GM19240 (cell line): Measurements from ENCODE around the gene MEDAG.

ENCODE experiments used
- DNase-seq: peaks from one replicate; pipeline ENCODE4 v3.0.0; 2011; ENCODE audit warnings: low spot score; ENCODE audit not compliant: insufficient read length

Gene MEDAG

GRCh38 chr13:30905932-30906383, at the start of gene MEDAG:
Gene MEDAG, plus strand, starts transcription at chr13:30906271. Its CDS starts 245 bp downstream, at chr13:30906516.
- no peak for DNase-seq

GRCh38 chr13:30857018-30857417, 49.1 kb upstream of the MEDAG start:
- DNase-seq: no peak

- DNase-seq: no peak
These were observed 48.4 kb upstream of the MEDAG start for GRCh38 chr13:30857636-30858035.

GRCh38 chr13:30859326-30859725, 46.7 kb upstream of the MEDAG start:
- no peak for DNase-seq

- DNase-seq: no peak
These were observed 44.9 kb upstream of the MEDAG start for GRCh38 chr13:30861163-30861562.

- DNase-seq: no peak
These were observed 44.1 kb upstream of the MEDAG start for GRCh38 chr13:30861836-30862467.

- no peak for DNase-seq
These were observed 43.4 kb upstream of the MEDAG start for GRCh38 chr13:30862707-30863106.

- no peak for DNase-seq
These were observed 42.8 kb upstream of the MEDAG start for GRCh38 chr13:30863231-30863630.

GRCh38 chr13:30863796-30864195, 42.3 kb upstream of the MEDAG start:
- DNase-seq: no peak

GRCh38 chr13:30864433-30865122, 41.5 kb upstream of the MEDAG start:
- no peak for DNase-seq

GRCh38 chr13:30865123-30866049, 40.7 kb upstream of the MEDAG start:
- peak; percentile 70 for DNase-seq

GRCh38 chr13:30866677-30867076, 39.4 kb upstream of the MEDAG start:
- no peak for DNase-seq

GRCh38 chr13:30867089-30867669, 38.9 kb upstream of the MEDAG start:
- no peak for DNase-seq

- DNase-seq: no peak
These were observed 37.1 kb upstream of the MEDAG start for GRCh38 chr13:30868799-30869470.

- DNase-seq: no peak
These were observed 36.6 kb upstream of the MEDAG start for GRCh38 chr13:30869491-30869890.

- DNase-seq: no peak
These were observed 35.8 kb upstream of the MEDAG start for GRCh38 chr13:30870049-30870884.

GRCh38 chr13:30870916-30871587, 35.0 kb upstream of the MEDAG start:
- DNase-seq: no peak

GRCh38 chr13:30871588-30872275, 34.3 kb upstream of the MEDAG start:
- DNase-seq: no peak

- DNase-seq: no peak
These were observed 33.8 kb upstream of the MEDAG start for GRCh38 chr13:30872276-30872594.
